ENCODE data around the gene DEK.

DEK gene

GRCh38 chr6:18302561-18303439 lies 38.5 kb upstream of the DEK start:
- DNase-seq (ENCODE audit: low spot score), result no peak
- in situ Hi-C loops (cut with MboI; ENCODE audit: low pct_unique_long_range_greater_than_20kb, low sequenced_read_pairs, unreplicated experiment), result no loop called here
- peak; percentile 24 for TF ChIP-seq CTCF (IDR thresholded peaks at IDR 0.05; ENCODE audit: extremely low read depth, insufficient read depth, missing control alignments)

GRCh38 chr6:18293076-18293904 lies 29.0 kb upstream of the DEK start:
- no peak for TF ChIP-seq CTCF (IDR thresholded peaks at IDR 0.05; ENCODE audit: extremely low read depth, insufficient read depth, missing control alignments)
- DNase-seq (ENCODE audit: low spot score), result no peak
- in situ Hi-C loops (cut with MboI; ENCODE audit: low pct_unique_long_range_greater_than_20kb, low sequenced_read_pairs, unreplicated experiment), result no loop called here

DNA sequence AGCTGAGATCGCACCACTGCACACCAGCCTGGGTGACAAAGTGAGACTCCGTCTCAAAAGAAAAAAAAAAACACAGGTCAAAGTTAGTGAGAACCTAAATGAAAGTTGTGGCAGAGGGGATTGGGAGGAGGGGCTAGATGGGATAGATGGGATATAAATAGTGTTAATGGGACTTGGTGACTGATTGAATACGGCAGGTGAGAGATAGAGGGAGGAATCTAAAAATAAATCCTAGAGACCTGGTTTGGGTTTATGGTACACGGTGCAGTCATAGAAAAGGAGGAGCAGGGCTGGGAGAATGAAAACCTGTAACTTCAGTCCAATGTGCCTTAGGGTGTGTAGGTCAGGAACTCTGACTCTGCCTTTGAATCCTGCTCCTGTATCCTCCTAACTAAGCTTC lies 25.0 kb upstream of the DEK start:
- TF ChIP-seq CTCF (IDR thresholded peaks at IDR 0.05; ENCODE audit: extremely low read depth, insufficient read depth, missing control alignments), result no peak
- DNase-seq (ENCODE audit: low spot score), result no peak
- in situ Hi-C loops (cut with MboI; ENCODE audit: low pct_unique_long_range_greater_than_20kb, low sequenced_read_pairs, unreplicated experiment), result no loop called here

GRCh38 chr6:18284261-18284660 lies 19.9 kb upstream of the DEK start:
- DNase-seq (ENCODE audit: low spot score), result no peak
- no peak for TF ChIP-seq CTCF (IDR thresholded peaks at IDR 0.05; ENCODE audit: extremely low read depth, insufficient read depth, missing control alignments)
- in situ Hi-C loops (cut with MboI; ENCODE audit: low pct_unique_long_range_greater_than_20kb, low sequenced_read_pairs, unreplicated experiment), result no loop called here

GRCh38 chr6:18281564-18281963 lies 17.2 kb upstream of the DEK start:
- in situ Hi-C loops (cut with MboI; ENCODE audit: low pct_unique_long_range_greater_than_20kb, low sequenced_read_pairs, unreplicated experiment), result no loop called here
- no peak for DNase-seq (ENCODE audit: low spot score)
- TF ChIP-seq CTCF (IDR thresholded peaks at IDR 0.05; ENCODE audit: extremely low read depth, insufficient read depth, missing control alignments), result no peak

DNA sequence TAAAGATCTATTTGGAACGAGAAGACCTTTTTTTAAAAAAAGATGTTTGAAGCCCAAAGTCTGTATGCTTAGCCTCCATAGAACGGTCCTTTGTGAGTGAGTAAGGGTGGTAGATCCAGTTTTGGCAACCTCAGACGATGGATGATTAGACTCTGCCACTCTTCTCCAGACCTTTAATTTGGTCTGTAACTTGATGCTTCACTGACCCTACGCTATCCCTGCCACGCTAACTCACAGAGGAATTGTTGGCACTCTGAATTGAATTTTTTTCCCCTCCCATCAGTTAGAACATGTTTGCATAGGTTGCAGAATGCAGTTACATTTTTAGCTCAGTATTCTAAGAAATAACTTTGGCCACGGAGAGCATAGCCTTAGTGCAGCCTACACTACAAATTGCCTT lies 15.8 kb upstream of the DEK start:
- no peak for TF ChIP-seq CTCF (IDR thresholded peaks at IDR 0.05; ENCODE audit: extremely low read depth, insufficient read depth, missing control alignments)
- no peak for DNase-seq (ENCODE audit: low spot score)
- in situ Hi-C loops (cut with MboI; ENCODE audit: low pct_unique_long_range_greater_than_20kb, low sequenced_read_pairs, unreplicated experiment), result no loop called here
